ENCODE measurements around the gene NLRC5.

NLRC5 gene

GRCh38 chr16:56977216-56977615 is 12.1 kb upstream of the NLRC5 start:
- no peak for DNase-seq (ENCODE audit: low spot score)
- TF ChIP-seq, protein P1, sequence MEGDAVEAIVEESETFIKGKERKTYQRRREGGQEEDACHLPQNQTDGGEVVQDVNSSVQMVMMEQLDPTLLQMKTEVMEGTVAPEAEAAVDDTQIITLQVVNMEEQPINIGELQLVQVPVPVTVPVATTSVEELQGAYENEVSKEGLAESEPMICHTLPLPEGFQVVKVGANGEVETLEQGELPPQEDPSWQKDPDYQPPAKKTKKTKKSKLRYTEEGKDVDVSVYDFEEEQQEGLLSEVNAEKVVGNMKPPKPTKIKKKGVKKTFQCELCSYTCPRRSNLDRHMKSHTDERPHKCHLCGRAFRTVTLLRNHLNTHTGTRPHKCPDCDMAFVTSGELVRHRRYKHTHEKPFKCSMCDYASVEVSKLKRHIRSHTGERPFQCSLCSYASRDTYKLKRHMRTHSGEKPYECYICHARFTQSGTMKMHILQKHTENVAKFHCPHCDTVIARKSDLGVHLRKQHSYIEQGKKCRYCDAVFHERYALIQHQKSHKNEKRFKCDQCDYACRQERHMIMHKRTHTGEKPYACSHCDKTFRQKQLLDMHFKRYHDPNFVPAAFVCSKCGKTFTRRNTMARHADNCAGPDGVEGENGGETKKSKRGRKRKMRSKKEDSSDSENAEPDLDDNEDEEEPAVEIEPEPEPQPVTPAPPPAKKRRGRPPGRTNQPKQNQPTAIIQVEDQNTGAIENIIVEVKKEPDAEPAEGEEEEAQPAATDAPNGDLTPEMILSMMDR (IDR thresholded peaks at IDR 0.05; ENCODE audit: extremely low read depth, missing control alignments) = no peak

DNA sequence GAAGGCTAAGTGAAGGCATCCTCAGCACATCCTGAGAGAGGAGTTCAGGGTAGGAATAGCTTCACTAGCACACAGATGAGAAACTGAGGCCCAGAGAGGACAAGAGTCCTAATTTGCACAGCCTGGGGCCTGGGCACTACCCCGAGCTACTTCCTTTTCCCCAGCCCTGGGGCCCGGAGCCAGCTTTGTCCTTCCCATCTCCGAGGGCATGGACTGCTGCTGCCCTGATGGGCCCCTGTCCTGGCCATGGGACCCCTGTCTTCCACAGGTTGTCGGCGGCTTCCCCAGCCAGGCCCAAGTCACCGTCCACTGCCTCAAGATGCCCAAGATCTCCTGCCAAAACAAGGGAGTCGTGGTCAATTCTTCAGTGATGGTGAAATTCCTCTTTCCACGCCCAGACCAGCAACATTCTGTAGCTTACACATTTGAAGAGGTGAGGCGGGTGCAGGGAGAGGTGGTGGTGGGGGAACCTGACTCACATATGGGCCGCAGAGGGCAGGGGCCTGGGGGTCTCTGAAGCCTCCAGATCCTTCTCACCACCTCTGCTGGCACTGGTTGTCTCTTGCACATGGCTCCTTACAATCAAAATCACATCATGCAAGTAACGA is 11.4 kb upstream of the NLRC5 start:
- TF ChIP-seq, protein P1 (IDR thresholded peaks at IDR 0.05; ENCODE audit: extremely low read depth, missing control alignments) = no peak
- no peak for DNase-seq (ENCODE audit: low spot score)

- DNase-seq (ENCODE audit: low spot score) = no peak
- TF ChIP-seq, protein P1 (IDR thresholded peaks at IDR 0.05; ENCODE audit: extremely low read depth, missing control alignments) = no peak
Measured at GRCh38 chr16:56980201-56980535, 9.2 kb upstream of the NLRC5 start.

DNA sequence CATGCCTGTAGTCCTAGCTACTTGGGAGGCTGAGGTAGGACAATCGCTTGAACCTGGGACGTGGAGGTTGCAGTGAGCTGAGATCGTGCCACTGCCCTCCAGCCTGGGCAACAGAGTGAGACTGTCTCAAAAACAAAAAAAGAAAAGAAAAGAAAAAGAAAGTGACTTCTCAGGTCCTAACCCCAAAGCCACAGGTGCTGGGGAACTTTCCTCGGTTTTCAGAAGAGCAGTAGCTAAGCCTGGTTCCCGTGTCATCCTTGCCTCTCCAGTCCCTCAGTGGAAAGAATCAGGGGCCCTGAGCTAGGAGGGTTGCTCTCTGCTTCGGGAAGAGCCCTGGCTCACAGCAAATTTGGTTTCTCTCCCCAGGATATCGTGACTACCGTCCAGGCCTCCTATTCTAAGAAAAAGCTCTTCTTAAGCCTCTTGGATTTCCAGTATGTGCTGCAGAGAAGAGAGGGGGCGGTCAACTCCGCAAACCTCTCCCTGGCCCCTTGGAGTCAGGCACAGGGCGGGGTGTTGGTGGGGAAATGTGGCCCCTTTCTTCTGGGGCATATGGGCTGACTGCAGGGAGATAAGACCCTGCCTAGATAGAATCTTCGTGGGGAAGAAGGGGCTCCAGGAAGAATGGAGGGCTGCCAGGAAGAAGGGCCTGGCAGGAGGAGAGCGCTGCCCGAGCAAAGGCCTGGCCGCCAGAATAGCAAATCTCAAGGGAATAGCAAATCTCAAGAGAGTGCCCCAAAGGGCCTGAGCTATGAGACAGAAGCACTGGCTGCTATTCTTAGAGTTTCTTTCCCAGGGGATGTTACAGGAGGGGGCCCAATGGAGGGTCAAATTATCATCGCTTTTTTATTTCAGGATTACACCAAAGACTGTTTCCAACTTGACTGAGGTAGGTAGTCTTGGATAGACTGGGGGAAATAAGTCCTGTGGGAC is 8.3 kb upstream of the NLRC5 start:
- TF ChIP-seq, protein P1 (IDR thresholded peaks at IDR 0.05; ENCODE audit: extremely low read depth, missing control alignments) = no peak
- DNase-seq (ENCODE audit: low spot score) = peak; percentile 35

DNA sequence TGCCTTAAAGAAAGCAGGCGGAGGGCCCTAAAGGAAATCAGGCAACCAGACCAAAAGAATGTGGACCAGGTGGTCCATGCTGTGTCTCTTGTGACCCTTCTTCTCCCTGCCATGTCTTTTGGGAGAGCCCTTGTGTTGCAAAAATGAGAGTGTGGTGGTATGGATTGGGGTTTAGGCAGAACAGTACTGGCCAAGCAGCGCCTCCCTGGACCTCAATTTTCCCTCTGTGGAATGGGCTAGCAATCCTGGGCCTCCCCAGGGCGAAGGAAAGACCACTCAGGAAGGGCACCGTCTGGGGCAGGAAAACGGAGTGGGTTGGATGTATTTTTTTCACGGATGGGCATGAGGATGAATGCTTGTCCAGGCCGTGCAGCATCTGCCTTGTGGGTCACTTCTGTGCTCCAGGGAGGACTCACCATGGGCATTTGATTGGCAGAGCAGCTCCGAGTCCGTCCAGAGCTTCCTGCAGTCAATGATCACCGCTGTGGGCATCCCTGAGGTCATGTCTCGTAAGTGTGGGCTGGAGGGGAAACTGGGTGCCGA is 7.6 kb upstream of the NLRC5 start:
- no peak for DNase-seq (ENCODE audit: low spot score)

GRCh38 chr16:56982695-56983094 is 6.7 kb upstream of the NLRC5 start:
- TF ChIP-seq, protein P1 (IDR thresholded peaks at IDR 0.05; ENCODE audit: extremely low read depth, missing control alignments) = no peak
- no peak for DNase-seq (ENCODE audit: low spot score)

More for the DNA sequence above, 7.6 kb upstream of the NLRC5 start:
- TF ChIP-seq, protein P1 (IDR thresholded peaks at IDR 0.05; ENCODE audit: extremely low read depth, missing control alignments) = no peak

DNA sequence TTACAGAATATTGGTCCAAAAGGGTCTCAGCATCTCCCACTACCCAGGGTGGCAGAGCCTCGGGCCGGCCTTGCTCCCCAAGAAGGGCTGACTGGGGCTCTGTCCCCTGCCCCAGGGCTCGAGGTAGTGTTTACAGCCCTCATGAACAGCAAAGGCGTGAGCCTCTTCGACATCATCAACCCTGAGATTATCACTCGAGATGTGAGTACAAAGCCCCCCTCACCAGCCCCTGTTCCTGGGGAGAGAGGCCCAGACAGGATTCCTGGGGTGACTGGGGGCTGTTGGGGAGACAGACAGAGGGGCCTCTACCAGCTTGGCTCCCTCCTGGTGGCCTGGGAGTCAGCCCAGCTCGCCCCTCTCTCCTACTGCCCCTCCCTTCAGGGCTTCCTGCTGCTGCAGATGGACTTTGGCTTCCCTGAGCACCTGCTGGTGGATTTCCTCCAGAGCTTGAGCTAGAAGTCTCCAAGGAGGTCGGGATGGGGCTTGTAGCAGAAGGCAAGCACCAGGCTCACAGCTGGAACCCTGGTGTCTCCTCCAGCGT is 6.1 kb upstream of the NLRC5 start:
- DNase-seq (ENCODE audit: low spot score) = no peak
- TF ChIP-seq, protein P1 (IDR thresholded peaks at IDR 0.05; ENCODE audit: extremely low read depth, missing control alignments) = no peak

All from GM20000 (cell line).